ENCODE data around the gene JAZF1. TPM values are rescaled to one million over a fixed set of nuclear protein-coding genes. Genes with fewer than 3 reads are reported as not detected.

The JAZF1 gene
- total RNA-seq, 4 donors from 2014 or later, result 4.7 to 8.1 (median 5.7) TPM

DNA sequence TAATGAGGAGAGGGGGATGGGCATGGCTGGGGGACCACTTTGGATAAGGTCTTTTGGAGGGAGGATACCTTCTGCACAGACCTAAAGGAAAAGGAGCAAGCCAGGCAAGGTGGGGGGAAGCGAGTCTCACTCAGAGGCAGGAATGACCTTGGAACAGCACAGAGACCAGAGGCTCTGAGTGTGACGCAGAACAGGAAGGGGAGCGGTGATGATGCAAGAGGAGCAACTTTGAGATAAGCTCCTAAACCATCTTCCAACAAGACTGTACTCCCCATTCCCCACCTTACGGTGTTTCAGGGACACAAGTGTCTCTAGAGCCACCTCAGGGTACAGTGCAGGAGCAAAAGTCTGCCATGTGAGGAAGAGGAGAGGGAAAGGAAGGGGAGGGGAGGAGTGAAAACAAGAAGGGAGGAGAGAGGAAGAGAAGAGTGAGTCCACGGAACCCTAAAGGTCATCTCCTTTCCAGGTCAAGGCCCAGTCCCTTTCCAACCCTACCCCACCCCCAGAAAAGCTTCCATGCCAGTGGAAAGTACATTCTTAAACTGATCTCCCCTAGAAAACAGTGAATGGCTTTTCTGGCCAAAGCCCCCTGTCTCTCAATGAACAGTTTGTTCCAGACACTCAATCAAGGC lies 54.1 kb downstream of the JAZF1 start:
- intact Hi-C loops (cut with DNase I; ENCODE audit: low total_unique reads), result no loop called here
- 89 to 93% methylated on average over 5 of the region's 5 CpGs for WGBS, 2 donors

DNA sequence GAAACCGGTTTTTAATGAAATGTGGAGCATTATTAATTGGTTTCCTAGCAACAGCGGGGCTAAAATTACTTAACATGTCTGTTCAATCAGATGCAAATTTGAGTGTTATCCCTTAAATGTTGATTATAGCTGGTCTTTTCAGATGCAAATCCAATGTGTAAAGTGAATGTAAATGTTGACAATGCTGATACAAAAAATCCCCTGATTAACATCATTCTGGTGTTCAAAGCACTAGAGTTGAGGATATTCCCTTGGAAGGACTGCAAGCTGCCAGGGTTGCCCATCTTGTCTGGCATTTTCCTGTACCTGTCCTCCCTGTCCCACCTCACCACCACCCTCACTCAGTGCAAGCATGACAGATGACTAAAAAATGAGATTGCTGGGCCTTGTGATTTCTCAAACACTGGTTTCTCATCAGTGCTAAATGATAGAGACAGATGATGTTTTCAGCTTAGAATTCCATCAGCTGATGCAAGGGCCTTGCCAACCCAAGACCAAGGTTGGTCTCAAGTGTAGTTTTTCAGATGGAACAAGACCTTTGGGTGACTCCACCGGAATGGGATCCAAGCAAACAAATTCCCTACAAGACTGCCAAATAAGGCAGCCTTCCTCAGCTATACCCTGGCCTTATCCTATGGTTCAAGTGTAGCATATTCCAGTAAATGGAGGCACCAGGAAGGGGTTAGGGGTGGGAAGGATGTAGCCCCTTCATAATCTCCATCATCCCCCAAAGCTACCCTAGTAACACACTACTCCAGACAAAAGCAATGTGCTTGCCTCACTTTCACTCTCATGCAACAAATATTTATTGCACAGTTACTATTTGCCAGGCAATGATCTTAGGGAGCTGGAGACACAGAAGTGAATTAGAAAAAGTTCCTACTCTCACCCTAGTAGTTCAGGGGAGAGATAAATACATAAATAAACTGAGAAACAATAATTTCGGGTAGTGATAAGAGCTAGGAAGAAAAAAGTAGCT lies 54.9 kb downstream of the JAZF1 start:
- DNase-seq (ENCODE audit: low spot score in 2 of 2), result no peak
- 72 to 75% methylated on average over 4 of the region's 4 CpGs for whole genome bisulfite sequencing, 2 donors
- H3K4me3 ChIP-seq (ENCODE audit: low read depth, poor library complexity, severe bottlenecking), result no peak overlapping the region
- TF ChIP-seq, protein P1, sequence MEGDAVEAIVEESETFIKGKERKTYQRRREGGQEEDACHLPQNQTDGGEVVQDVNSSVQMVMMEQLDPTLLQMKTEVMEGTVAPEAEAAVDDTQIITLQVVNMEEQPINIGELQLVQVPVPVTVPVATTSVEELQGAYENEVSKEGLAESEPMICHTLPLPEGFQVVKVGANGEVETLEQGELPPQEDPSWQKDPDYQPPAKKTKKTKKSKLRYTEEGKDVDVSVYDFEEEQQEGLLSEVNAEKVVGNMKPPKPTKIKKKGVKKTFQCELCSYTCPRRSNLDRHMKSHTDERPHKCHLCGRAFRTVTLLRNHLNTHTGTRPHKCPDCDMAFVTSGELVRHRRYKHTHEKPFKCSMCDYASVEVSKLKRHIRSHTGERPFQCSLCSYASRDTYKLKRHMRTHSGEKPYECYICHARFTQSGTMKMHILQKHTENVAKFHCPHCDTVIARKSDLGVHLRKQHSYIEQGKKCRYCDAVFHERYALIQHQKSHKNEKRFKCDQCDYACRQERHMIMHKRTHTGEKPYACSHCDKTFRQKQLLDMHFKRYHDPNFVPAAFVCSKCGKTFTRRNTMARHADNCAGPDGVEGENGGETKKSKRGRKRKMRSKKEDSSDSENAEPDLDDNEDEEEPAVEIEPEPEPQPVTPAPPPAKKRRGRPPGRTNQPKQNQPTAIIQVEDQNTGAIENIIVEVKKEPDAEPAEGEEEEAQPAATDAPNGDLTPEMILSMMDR (IDR thresholded peaks at IDR 0.05), result no peak
- no peak for TF ChIP-seq POLR2A (IDR thresholded peaks at IDR 0.05)
- intact Hi-C loops (cut with DNase I; ENCODE audit: low total_unique reads), result no loop called here

More for the DNA sequence above, 54.1 kb downstream of the JAZF1 start:
- no peak overlapping the region for H3K4me3 ChIP-seq (ENCODE audit: low read depth, poor library complexity, severe bottlenecking)
- no peak for DNase-seq (ENCODE audit: low spot score in 2 of 2)
- TF ChIP-seq POLR2A (IDR thresholded peaks at IDR 0.05), result no peak

DNA sequence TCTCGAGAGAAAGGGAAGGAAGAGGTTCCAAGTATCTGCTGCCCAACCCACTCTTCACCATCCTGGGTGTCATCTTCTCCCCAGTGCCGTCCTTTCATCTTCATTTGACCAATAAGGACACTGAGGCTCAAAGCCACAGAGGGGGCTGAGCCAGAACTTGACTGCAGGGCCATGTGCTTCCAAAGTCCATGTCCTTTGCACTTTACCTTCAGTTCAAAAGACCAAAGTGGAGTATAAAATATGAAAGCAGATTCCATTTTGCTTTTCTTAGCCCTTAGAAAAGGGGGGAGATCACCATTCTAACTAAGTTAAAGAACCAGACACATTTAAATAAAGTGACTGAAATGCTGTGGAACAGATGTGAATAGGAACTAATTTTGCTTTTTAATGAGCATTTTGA lies 56.2 kb downstream of the JAZF1 start:
- 89% methylated on average over 2 of the region's 2 CpGs for WGBS, 2 donors
- DNase-seq (ENCODE audit: low spot score in 2 of 2), result no peak

DNA sequence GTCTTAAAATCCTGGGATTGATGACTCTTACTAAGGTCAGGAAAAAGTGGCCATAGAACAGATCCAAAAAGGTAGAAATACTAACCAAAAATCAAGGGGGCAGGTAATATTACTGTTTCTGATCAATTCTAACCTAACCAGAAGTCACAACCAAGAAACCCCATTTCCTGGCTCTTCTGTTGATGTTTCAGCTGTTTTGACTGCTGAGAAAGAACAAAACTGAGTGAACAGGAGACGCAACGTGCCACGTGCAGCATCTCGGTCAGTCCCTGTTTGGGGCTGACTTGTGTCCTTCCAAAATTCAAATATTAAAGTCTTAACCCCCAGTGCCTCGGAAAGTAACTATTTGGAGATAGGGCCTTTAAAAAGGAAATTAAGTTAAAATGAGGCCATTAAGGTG lies 56.8 kb downstream of the JAZF1 start:
- TF ChIP-seq, protein P1 (IDR thresholded peaks at IDR 0.05), result no peak
- no peak for TF ChIP-seq POLR2A (IDR thresholded peaks at IDR 0.05)
- no peak for DNase-seq (ENCODE audit: low spot score in 2 of 2)
- WGBS, 2 donors, result 93 to 95% methylated on average over 5 of the region's 5 CpGs
- H3K4me3 ChIP-seq (ENCODE audit: low read depth, poor library complexity, severe bottlenecking), result no peak overlapping the region
- intact Hi-C loops (cut with DNase I; ENCODE audit: low total_unique reads), result loop anchor here (5.0 kb wide), 2 partner anchors 109 to 899 kb away; no protein-coding TSS in a partner anchor

More for the DNA sequence above, 56.2 kb downstream of the JAZF1 start:
- H3K4me3 ChIP-seq (ENCODE audit: low read depth, poor library complexity, severe bottlenecking), result no peak overlapping the region
- intact Hi-C loops (cut with DNase I; ENCODE audit: low total_unique reads), result loop anchor here (5.0 kb wide), 2 partner anchors 108 to 898 kb away; no protein-coding TSS in a partner anchor
- no peak for TF ChIP-seq POLR2A (IDR thresholded peaks at IDR 0.05)
- TF ChIP-seq, protein P1 (IDR thresholded peaks at IDR 0.05), result no peak

DNA sequence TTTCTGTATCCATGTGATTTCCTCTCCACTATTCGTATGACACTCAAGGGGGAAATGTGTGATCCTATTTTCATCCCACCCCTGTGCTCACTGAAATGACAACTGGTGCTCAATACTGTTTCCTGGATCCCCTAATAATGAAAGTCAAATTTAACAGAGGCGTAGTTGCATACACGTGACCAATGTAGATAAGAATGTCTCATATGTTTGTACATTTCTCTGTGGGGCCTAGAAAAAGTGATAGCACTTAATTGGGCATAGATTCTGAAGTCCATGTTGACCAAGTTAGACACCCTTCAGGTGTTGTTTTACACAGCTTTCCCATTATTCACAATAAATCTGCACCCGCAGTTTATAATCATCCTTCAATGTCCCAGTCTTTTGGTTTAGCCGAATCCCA lies 59.1 kb downstream of the JAZF1 start:
- DNase-seq (ENCODE audit: low spot score in 2 of 2), result no peak
- H3K4me3 ChIP-seq (ENCODE audit: low read depth, poor library complexity, severe bottlenecking), result no peak overlapping the region
- intact Hi-C loops (cut with DNase I; ENCODE audit: low total_unique reads), result loop anchor here (5.0 kb wide), 2 partner anchors 111 to 901 kb away; no protein-coding TSS in a partner anchor
- TF ChIP-seq POLR2A (IDR thresholded peaks at IDR 0.05), result no peak
- TF ChIP-seq, protein P1 (IDR thresholded peaks at IDR 0.05), result no peak
- 95 to 96% methylated on average over 5 of the region's 5 CpGs for WGBS, 2 donors

DNA sequence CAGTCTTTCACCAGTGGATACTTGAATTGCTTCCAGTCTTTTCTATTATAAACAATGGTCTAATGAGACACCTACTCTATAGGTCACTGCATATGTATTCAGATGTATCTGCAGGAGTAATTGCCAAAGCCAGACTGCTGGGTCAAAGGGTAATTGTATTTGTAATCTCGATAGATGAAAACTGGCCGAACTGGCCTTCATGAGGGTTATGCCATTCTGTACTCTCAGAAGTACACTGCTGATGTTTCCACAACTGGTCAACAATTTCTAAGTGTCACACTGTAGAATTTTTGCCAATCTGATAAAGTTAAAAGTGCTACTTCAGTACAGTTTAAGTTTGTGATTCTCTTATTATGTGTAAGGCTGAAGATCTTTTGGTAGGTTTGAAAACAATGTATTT lies 64.6 kb downstream of the JAZF1 start:
- WGBS, 2 donors, result 88 to 93% methylated on average over 2 of the region's 2 CpGs

More for the DNA sequence above, 64.6 kb downstream of the JAZF1 start:
- H3K4me3 ChIP-seq (ENCODE audit: low read depth, poor library complexity, severe bottlenecking), result no peak overlapping the region
- TF ChIP-seq, protein P1 (IDR thresholded peaks at IDR 0.05), result no peak
- intact Hi-C loops (cut with DNase I; ENCODE audit: low total_unique reads), result no loop called here
- DNase-seq (ENCODE audit: low spot score in 2 of 2), result no peak
